GM12878 (cell line): ENCODE measurements around the gene RTP5. TPM values are rescaled to one million over a fixed set of nuclear protein-coding genes. Genes with fewer than 3 reads are reported as not detected.

Experiments used
- ATF7 ChIP-seq: fragments of 450-650 bp; IDR thresholded peaks from 2 replicates; pipeline ENCODE4 v1.6.1; 2016; ENCODE audit warnings: low read depth, mild to moderate bottlenecking
- BCL11A ChIP-seq: IDR thresholded peaks from 2 replicates; pipeline ENCODE4 v1.6.1; 2011; ENCODE audit warnings: low read depth, low read length
- BHLHE40 ChIP-seq, 2 experiments: fragments of 450-650 bp in 1 of 2; IDR thresholded peaks; 2 replicates each; pipeline ENCODE4 v1.6.1; 2011 to 2017; ENCODE audit warnings: low read depth in 2 of 2, borderline replicate concordance in 1 of 2, improper control_type of control experiment in 1 of 2, low read length in 1 of 2, mild to moderate bottlenecking in 1 of 2
- CHD1 ChIP-seq: IDR thresholded peaks from 2 replicates; pipeline ENCODE4 v1.6.1; 2012; ENCODE audit warnings: low read depth, low read length, improper control_type of control experiment
- CREB1 ChIP-seq: IDR thresholded peaks from 2 replicates; pipeline ENCODE4 v1.6.1; 2012; ENCODE audit warnings: low read depth, mild to moderate bottlenecking, inconsistent platforms
- CTCF ChIP-seq, 3 experiments: IDR thresholded peaks in 2 of 3; conservative IDR thresholded peaks in 1 of 3; 2 replicates each; pipeline ENCODE4 v1.5.1; 2011; ENCODE audit warnings: low read depth in 3 of 3, low read length in 3 of 3, mild to moderate bottlenecking in 3 of 3, control low read depth in 2 of 3, moderate library complexity in 2 of 3, inconsistent platforms in 1 of 3, mixed read lengths in 1 of 3; ENCODE audit not compliant: control insufficient read depth in 2 of 3, insufficient read depth in 1 of 3; ENCODE audit errors: extremely low read depth in 1 of 3
- DPF2 ChIP-seq: fragments of 450-650 bp; IDR thresholded peaks from 2 replicates; pipeline ENCODE4 v1.6.1; 2017; ENCODE audit warnings: mild to moderate bottlenecking
- E2F8 ChIP-seq: fragments of 450-650 bp; IDR thresholded peaks from 2 replicates; pipeline ENCODE4 v1.6.1; 2018; ENCODE audit warnings: mild to moderate bottlenecking, low read depth, moderate library complexity; ENCODE audit not compliant: partially characterized antibody
- EGR1 ChIP-seq, 2 experiments: IDR thresholded peaks; 1 replicate in 1 of 2; 2 replicates in 1 of 2; pipeline ENCODE4 v1.6.1; 2011 to 2012; ENCODE audit warnings: low read depth in 2 of 2, low read length in 2 of 2, borderline replicate concordance in 1 of 2, mild to moderate bottlenecking in 1 of 2, moderate library complexity in 1 of 2
- EP300 ChIP-seq, 2 experiments: fragments of 150-350 bp in 1 of 2; IDR thresholded peaks; 2 replicates each; pipeline ENCODE4 v1.6.1; 2011 to 2012; ENCODE audit warnings: low read depth in 2 of 2, low read length in 2 of 2, borderline replicate concordance in 1 of 2, improper control_type of control experiment in 1 of 2, inconsistent platforms in 1 of 2; ENCODE audit not compliant: control insufficient read depth in 1 of 2
- FOXK2 ChIP-seq: fragments of 450-650 bp; IDR thresholded peaks from 2 replicates; pipeline ENCODE4 v1.6.1; 2017; ENCODE audit warnings: mild to moderate bottlenecking, moderate library complexity
- GATAD2B ChIP-seq: fragments of 450-650 bp; conservative IDR thresholded peaks from 2 replicates; pipeline ENCODE4 v1.6.1; 2017; ENCODE audit warnings: low read depth, mild to moderate bottlenecking, moderate library complexity
- HDAC6 ChIP-seq: fragments of 200-600 bp; sonication (generic); IDR thresholded peaks from one replicate; pipeline ENCODE4 v1.8.0; 2017; ENCODE audit warnings: antibody characterized with exemption; ENCODE audit not compliant: unreplicated experiment
- IKZF1 ChIP-seq: fragments of 450-650 bp; conservative IDR thresholded peaks from 2 replicates; pipeline ENCODE4 v1.6.1; 2017; ENCODE audit warnings: antibody characterized with exemption, mild to moderate bottlenecking
- IRF3 ChIP-seq: fragments of 450-650 bp; IDR thresholded peaks from 2 replicates; pipeline ENCODE4 v1.6.1; 2014; ENCODE audit warnings: mild to moderate bottlenecking
- KLF5 ChIP-seq: fragments of 450-650 bp; IDR thresholded peaks from 2 replicates; pipeline ENCODE4 v1.6.1; 2014; ENCODE audit warnings: mild to moderate bottlenecking; ENCODE audit not compliant: partially characterized antibody
- LARP7 ChIP-seq: fragments of 450-650 bp; IDR thresholded peaks from 2 replicates; pipeline ENCODE4 v1.6.1; 2017; ENCODE audit warnings: mild to moderate bottlenecking
- MEF2A ChIP-seq: IDR thresholded peaks from 2 replicates; pipeline ENCODE4 v1.6.1; 2011; ENCODE audit warnings: low read depth, mild to moderate bottlenecking, low read length, moderate library complexity; ENCODE audit not compliant: insufficient read depth
- MTA2 ChIP-seq: fragments of 450-650 bp; IDR thresholded peaks from 2 replicates; pipeline ENCODE4 v1.6.1; 2016; ENCODE audit warnings: low read depth, mild to moderate bottlenecking, moderate library complexity
- NFIC ChIP-seq: IDR thresholded peaks from 2 replicates; pipeline ENCODE4 v1.6.1; 2012; ENCODE audit warnings: low read depth, mild to moderate bottlenecking, inconsistent platforms, low read length, moderate library complexity
- SUPT20H ChIP-seq: IDR thresholded peaks from 2 replicates; pipeline ENCODE4 v1.6.1; 2011; ENCODE audit warnings: low read depth, mild to moderate bottlenecking, low read length, moderate library complexity, borderline replicate concordance; ENCODE audit not compliant: control insufficient read depth
- TBL1XR1 ChIP-seq: IDR thresholded peaks from 2 replicates; pipeline ENCODE4 v1.6.1; 2012; ENCODE audit warnings: low read depth, low read length, improper control_type of control experiment
- TCF12 ChIP-seq: IDR thresholded peaks from 2 replicates; pipeline ENCODE4 v1.6.1; 2011; ENCODE audit warnings: low read depth, mild to moderate bottlenecking, low read length
- TCF3 ChIP-seq: IDR thresholded peaks from 2 replicates; pipeline ENCODE4 v1.6.1; 2012; ENCODE audit warnings: low read depth, mild to moderate bottlenecking, low read length, borderline replicate concordance; ENCODE audit not compliant: insufficient read depth
- ZNF24 ChIP-seq: fragments of 450-650 bp; IDR thresholded peaks from 2 replicates; pipeline ENCODE4 v1.6.1; 2017; ENCODE audit warnings: antibody characterized with exemption, mild to moderate bottlenecking
- polyA plus RNA-seq, 11 experiments: library from polyadenylated mRNA; depleted of rRNA in 4 of 11; unstranded in 6 of 11; stranded (reverse) in 5 of 11; fragments of >200 nt; fragmentation: Nextera tagmentation in 4 of 11; fragmentation: Illumina TruSeq in 1 of 11; extraction: Ambion mirVana in 4 of 11; extraction: Trizol in 1 of 11; gene quantifications; 1 replicate in 1 of 11; 2 replicates in 10 of 11; pipeline versions ENCODE4 v1.2.1 to v1.2.3, GENCODE V29; 2011 to 2016; ENCODE audit warnings: inconsistent platforms in 2 of 11, missing spikeins in 2 of 11, low read depth in 1 of 11
- total RNA-seq, 4 experiments: library from RNA; depleted of rRNA in 3 of 4; stranded (reverse); fragments of >200 nt in 3 of 4; fragmentation: Illumina TruSeq in 1 of 4; extraction: Trizol in 1 of 4; gene quantifications; 2 replicates each; pipeline versions ENCODE4 v1.2.1 to v1.2.3, GENCODE V29; 2013 to 2021

The RTP5 gene
- total and polyA plus RNA-seq, 10 of the 15 experiments (the other 5 are each of a cell fraction or from before 2014, with no cell fraction given), result 0.05 TPM; not detected in 9

- peak; percentile 80 to 85 for TF ChIP-seq EP300 (IDR thresholded peaks at IDR 0.05; ENCODE audit: borderline replicate concordance in 1 of 2, control insufficient read depth in 1 of 2, low read depth in 2 of 2, low read length in 2 of 2)
- peak; percentile 70 for TF ChIP-seq CREB1
- TF ChIP-seq IRF3, result no peak
- peak; percentile 68; the same call in 1 of the 2 replicates for TF ChIP-seq MTA2
- peak; percentile 76; the same call in 1 of the 2 replicates for TF ChIP-seq MEF2A
- peak; percentile 80; the same call in 1 of the 2 replicates for TF ChIP-seq LARP7
- TF ChIP-seq CHD1, result 0 out of 2 replicates have a peak, but pooled peaks have one; percentile 49
- peak; percentile 22 to 56 (median 47) for TF ChIP-seq CTCF (IDR thresholded peaks at IDR 0.05 in 2 of 3, conservative IDR thresholded peaks at IDR 0.05 in 1 of 3; ENCODE audit: control insufficient read depth in 2 of 3, extremely low read depth in 1 of 3, insufficient read depth in 1 of 3, low read depth in 3 of 3, low read length in 3 of 3)
- TF ChIP-seq TCF3, result peak; percentile 90; the same call in 1 of the 2 replicates
- no peak for TF ChIP-seq ZNF24
- TF ChIP-seq KLF5, result peak; percentile 68
- TF ChIP-seq BCL11A, result peak; percentile 78
- TF ChIP-seq E2F8, result peak; percentile 60
- TF ChIP-seq HDAC6, result no peak
- peak; percentile 25; a peak in 1 of 4 replicates for TF ChIP-seq BHLHE40 (IDR thresholded peaks at IDR 0.05; ENCODE audit: borderline replicate concordance in 1 of 2, low read depth in 2 of 2, low read length in 1 of 2)
- peak; percentile 95 for TF ChIP-seq IKZF1
- peak; percentile 39; the same call in 1 of the 2 replicates for TF ChIP-seq TBL1XR1
- peak; percentile 53 for TF ChIP-seq ATF7
- peak; percentile 73; the same call in 1 of the 2 replicates for TF ChIP-seq GATAD2B
- peak in 1 of 2 experiments; percentile 37; a peak in 1 of 3 replicates for TF ChIP-seq EGR1 (IDR thresholded peaks at IDR 0.05; ENCODE audit: borderline replicate concordance in 1 of 2, low read depth in 2 of 2, low read length in 2 of 2)
- peak; percentile 95 for TF ChIP-seq TCF12
- TF ChIP-seq SUPT20H, result no peak
- no peak for TF ChIP-seq FOXK2
- TF ChIP-seq NFIC, result peak; percentile 81; the same call in 1 of the 2 replicates
- TF ChIP-seq DPF2, result peak; percentile 84
Measured at GRCh38 chr2:241859436-241860183, 9.9 kb upstream of the RTP5 start (continued).
